ENCODE data around the gene ROR1.
"Not testable (repeated sequence)": the region's sequence is repeated elsewhere in the genome, so short reads cannot be mapped to it uniquely, and the experiment has no call there.

Gene ROR1

GRCh38 chr1:64095832-64096231 is 322.0 kb downstream of the ROR1 start:
- in situ Hi-C loops (cut with MboI; ENCODE audit: low sequenced_read_pairs, unreplicated experiment) = no loop called here
- DNase-seq (ENCODE audit: low spot score) = no peak

DNA sequence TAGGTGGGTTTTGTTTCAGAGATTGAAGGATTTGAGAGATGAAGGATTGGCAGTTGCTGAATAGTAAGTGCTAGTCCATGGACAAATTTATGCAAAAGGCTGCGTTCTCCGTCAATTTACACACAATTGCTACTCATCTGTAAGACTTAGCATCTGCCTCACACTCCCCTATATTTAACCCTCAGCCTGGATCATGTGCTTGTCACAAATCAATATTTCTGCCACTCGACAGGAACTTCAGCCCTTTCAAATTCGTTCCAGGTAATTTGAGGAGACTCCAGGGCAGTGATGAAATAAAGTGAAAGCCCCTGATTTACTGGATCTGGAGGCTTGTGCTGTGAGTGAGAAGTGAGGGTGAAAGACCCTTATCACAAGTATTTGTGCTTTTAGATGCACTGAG is 324.0 kb downstream of the ROR1 start:
- no peak for DNase-seq (ENCODE audit: low spot score)
- in situ Hi-C loops (cut with MboI; ENCODE audit: low sequenced_read_pairs, unreplicated experiment) = no loop called here
- no peak for TF ChIP-seq CTCF (IDR thresholded peaks at IDR 0.05; ENCODE audit: borderline replicate concordance, control extremely low read depth, extremely low read depth, insufficient read depth, missing control alignments)

More at GRCh38 chr1:64095832-64096231, 322.0 kb downstream of the ROR1 start:
- no peak for TF ChIP-seq CTCF (IDR thresholded peaks at IDR 0.05; ENCODE audit: borderline replicate concordance, control extremely low read depth, extremely low read depth, insufficient read depth, missing control alignments)

DNA sequence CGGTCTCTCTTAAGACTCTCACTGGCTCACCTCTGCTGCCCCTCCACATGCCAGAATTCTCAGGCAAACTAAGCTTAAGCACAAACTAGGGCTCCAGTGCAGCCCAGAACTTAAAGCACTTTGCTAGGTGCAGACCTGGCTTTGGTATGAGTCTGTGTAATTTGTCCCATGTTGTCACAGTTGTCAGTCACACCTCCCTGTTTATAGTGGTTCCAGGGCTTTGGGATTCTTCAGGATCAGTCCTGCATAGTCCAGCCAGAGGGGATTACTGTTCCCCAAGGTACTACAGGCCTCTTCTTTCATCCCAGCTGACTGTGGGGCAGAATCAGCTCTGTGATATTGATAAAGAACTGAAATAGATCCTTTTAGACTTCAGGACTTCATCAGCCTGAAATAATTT is 324.6 kb downstream of the ROR1 start:
- TF ChIP-seq CTCF (IDR thresholded peaks at IDR 0.05; ENCODE audit: borderline replicate concordance, control extremely low read depth, extremely low read depth, insufficient read depth, missing control alignments) = no peak
- in situ Hi-C loops (cut with MboI; ENCODE audit: low sequenced_read_pairs, unreplicated experiment) = no loop called here
- DNase-seq (ENCODE audit: low spot score) = no peak

DNA sequence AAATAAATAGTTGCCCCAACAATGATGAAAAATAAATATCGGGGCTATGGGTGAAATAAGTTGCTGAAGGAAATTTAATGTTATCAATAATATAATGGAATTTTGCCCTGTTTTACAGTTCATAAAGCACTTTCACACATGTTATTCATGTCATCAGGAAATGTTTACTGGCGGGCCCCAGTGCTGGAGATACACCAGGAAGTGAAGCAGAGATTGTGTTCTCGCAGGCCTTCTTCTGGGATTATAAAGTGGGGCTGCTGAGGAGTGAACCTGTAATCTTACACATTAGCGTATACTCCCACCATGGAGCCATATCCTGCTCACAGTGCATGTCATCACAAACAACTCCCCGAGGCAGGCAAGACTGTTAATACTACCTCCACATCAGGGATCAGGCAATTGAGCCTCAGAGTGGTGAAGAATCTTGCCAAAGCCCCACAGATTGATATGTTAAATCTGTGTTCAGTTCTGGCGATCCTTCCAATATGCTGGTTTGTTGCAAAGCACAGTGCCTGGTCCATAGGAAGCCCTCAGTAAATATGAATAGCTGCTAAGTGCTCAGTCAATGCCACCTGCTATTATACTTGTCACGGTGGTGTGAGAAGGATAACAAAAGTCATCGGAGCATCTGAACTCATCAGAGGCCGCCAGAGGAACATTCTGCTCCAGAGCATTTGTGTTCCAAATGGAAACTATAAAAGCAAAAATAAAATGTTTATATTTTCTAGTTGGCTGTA is 325.2 kb downstream of the ROR1 start:
- in situ Hi-C loops (cut with MboI; ENCODE audit: low sequenced_read_pairs, unreplicated experiment) = no loop called here
- no peak for TF ChIP-seq CTCF (IDR thresholded peaks at IDR 0.05; ENCODE audit: borderline replicate concordance, control extremely low read depth, extremely low read depth, insufficient read depth, missing control alignments)
- DNase-seq (ENCODE audit: low spot score) = no peak

DNA sequence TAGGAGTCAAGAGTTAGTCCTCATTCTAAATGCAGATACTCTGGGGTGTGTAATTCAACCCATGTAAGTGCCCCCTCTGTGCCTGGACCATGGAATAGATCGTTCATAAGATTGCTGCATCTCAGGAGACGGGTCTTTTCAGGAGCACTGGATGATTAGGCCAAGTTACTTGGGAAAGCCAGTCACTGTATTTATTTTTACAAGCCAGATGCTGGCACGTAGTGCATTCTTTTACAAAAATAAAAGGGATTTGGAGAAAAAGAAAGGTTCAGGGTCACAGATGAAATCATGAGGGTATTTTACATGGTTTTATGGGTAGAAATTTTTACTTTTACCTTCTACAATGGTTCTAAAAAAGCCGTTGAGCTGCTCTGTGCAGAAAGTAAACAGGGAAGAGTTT is 327.0 kb downstream of the ROR1 start:
- TF ChIP-seq CTCF (IDR thresholded peaks at IDR 0.05; ENCODE audit: borderline replicate concordance, control extremely low read depth, extremely low read depth, insufficient read depth, missing control alignments) = no peak
- DNase-seq (ENCODE audit: low spot score) = no peak
- in situ Hi-C loops (cut with MboI; ENCODE audit: low sequenced_read_pairs, unreplicated experiment) = no loop called here

DNA sequence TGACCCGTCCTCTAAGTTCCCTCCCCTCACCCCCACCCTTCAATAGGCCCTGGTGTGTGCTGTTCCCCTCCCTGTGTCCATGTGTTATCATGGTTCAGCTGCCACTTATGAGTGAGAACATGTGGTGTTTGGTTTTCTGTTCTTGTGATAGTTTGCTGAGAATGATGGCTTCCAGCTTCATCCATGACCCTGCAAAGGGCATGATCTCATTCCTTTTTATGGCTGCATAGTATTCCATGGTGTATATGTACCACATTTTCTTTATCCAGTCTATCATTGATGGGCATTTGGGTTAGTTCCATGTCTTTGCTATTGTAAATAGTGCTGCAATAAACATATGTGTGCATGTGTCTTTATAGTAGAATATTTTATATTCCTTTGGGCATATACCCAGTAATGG is 330.8 kb downstream of the ROR1 start:
- DNase-seq (ENCODE audit: low spot score); in situ Hi-C loops (cut with MboI; ENCODE audit: low sequenced_read_pairs, unreplicated experiment): not testable (repeated sequence)

- in situ Hi-C loops (cut with MboI; ENCODE audit: low sequenced_read_pairs, unreplicated experiment) = no loop called here
- no peak for TF ChIP-seq CTCF (IDR thresholded peaks at IDR 0.05; ENCODE audit: borderline replicate concordance, control extremely low read depth, extremely low read depth, insufficient read depth, missing control alignments)
- no peak for DNase-seq (ENCODE audit: low spot score)
Measured at GRCh38 chr1:64107118-64107519, 333.3 kb downstream of the ROR1 start.
